HG03108 (cell line): ENCODE results near the gene FLOT1.

Experiments
- ATAC-seq: cut with Tn5 transposase; IDR thresholded peaks from one replicate; pipeline ENCODE4 v1.9.1; 2021; ENCODE audit warnings: moderate library complexity; ENCODE audit not compliant: unreplicated experiment

FLOT1 gene

GRCh38 chr6:30742316-30743098, at the start of gene FLOT1:
Gene FLOT1 (minus strand): TSS chr6:30742687. CDS start chr6:30742189, 498 bp downstream.
- ATAC-seq: peak; percentile 74

DNA sequence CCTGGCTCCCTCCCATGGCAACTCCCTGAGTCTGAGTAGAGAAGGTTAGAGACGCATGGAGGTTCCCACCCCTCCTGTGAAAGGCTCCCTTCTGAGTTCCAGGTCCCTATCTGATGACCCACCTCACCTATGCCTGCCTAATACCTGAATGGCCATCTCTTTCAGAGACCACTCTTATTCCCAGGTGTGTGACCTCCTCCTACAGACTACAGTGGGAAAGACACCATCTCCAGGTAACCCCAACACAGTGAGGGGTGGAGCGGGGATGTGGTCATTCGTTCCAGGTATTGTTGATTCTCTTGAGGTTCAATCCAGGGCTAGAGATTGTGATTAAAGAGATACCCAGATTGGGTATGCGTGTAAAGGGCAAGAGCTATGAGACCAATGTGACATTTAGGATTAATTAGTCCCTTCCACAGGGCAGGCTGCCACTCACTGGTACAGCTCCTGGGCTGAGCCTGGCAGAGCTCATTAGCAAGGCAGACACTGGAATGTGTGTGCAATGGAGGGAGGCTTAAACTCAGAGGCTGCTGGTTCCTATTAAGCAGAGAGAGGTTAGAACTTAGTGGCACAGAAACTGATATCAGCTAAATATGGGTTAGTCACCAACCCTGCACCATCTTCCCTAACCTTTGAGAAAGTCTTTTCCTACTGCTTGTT, 48.4 kb upstream of the FLOT1 start:
- ATAC-seq: no peak

DNA sequence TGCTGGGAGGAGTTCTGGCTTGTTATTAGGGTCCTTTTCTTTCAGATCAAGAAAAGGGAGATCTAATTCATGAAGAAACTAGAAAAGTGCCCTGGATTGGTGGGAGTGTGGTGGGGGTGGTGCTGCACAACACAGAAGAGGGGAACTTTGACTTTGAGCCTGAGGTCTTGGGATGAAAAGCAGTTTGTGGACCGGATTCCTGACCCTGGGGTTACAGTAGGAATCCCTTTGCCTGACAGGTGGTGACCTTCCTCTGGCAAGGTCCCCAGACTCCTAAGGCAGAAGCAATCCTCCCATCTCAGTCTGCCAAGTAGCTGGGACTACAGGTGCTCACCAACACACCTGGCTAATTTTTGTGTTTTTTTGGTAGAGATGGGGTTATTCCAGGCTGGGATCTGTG, 47.1 kb upstream of the FLOT1 start:
- ATAC-seq: no peak

DNA sequence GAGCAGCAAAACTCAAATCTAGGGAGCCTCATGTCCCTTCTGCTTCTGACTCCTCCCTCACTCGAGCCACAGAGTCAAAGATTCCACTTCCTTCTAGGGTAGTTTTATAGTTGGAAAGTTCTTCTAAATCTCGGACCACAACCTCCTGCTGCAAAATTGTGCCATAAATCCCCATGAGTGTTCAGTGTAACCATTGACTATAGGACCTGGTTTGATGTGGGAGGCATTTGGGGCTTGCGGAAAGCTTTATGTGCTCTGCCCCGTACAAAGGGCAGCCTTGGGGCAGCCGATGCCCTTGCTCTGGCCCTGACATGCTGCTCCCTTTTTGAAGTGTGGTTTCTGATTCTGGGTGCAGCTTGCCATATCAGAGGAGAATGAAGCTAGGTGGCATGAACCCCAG, 45.5 kb upstream of the FLOT1 start:
- no peak for ATAC-seq

GRCh38 chr6:30782425-30783014, 40.0 kb upstream of the FLOT1 start:
- ATAC-seq: no peak

- ATAC-seq: no peak
Observed at GRCh38 chr6:30781743-30782424, 39.4 kb upstream of the FLOT1 start.

GRCh38 chr6:30781395-30781742, 38.9 kb upstream of the FLOT1 start:
- no peak for ATAC-seq

GRCh38 chr6:30780642-30780920, 38.1 kb upstream of the FLOT1 start:
- no peak for ATAC-seq

GRCh38 chr6:30779850-30780641, 37.6 kb upstream of the FLOT1 start:
- no peak for ATAC-seq

- no peak for ATAC-seq
Observed at GRCh38 chr6:30778001-30778635, 35.6 kb upstream of the FLOT1 start.

- no peak for ATAC-seq
Observed at GRCh38 chr6:30777155-30777485, 34.6 kb upstream of the FLOT1 start.

GRCh38 chr6:30776390-30777154, 34.1 kb upstream of the FLOT1 start:
- no peak for ATAC-seq

DNA sequence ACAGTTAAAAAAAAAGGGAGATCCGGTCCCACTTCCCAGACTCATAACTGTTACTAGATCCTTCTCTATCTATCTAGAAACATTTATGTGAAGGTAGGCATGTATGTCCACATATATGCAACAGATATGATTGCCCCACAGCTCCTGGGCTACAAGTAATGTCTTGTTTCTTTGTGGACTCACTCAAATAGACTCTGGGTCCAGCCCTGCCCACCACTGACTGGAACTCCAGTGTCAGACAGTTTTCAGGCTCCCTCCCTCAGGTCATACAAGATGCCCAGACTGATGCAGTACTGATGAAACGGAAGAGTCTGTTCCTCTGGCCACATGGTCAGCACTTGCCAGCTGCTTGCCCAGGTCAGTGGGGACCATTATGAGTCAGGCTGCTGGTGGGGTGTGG, 32.6 kb upstream of the FLOT1 start:
- ATAC-seq: no peak

DNA sequence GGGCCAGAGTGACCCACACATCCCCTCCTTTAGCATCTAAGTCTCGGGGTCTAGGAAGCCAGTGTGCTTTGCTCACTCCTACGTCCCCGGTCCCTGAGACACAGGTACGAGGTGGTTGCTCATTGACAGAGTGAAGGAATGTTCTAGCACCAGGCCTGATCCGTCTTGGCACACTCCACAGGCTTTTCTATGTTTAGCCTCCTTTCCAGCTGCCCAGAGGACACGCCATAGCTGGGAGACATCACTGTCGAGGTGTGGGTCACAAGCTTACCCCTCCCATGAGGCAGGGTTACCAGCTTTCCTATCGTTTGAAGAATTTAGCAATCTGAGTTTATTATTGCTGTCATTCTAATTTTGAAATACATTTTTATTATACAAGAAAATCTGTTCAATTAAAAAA, 32.2 kb upstream of the FLOT1 start:
- ATAC-seq: no peak

DNA sequence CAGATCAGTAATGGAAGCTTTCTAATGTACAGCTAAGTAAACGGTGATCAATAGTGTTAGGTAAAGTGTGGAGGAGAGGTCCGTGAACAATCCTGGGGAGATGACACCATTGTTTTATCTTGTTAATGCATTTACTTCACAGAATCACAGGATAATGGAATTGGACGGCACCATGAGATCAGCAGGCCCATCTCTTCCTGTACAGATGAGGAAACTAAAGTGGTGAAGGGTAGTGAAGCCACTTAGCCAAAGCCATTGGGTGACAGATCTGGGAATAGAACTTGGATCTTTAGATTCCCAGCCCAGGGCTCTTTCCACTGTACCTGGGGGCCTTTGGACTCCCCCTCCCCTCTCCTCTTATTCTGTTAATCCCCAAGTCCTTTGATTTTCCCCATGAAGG, 28.1 kb upstream of the FLOT1 start:
- ATAC-seq: no peak

DNA sequence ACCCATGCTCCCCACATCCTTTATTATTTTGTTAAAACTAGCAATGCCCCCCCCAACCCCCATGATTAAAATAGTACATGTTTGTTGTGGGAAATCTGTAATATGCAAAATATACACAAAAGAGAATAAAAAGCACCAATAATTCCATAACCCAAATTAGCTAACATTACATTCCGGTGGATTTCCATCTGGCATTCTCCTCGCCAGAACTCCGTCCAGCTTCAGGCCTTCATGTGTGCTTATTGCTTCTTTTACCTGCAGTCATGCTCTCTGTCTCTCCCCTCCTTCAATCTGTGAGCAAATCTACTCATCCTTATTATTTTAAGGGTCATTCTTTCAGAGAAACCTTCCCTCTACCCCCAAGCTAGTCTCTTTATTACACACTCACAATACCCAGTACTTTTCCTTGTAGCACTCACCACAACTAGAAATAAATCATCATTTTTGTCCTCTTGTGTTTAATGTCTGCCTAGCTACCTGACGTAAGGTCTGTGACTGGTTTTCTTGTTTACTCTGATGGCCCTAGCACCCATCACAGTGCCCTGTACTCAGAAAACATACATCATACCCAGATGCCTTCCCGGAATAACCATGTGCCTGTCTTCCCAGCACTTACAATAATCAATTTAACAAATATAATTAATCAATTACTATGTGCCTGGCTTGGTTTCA, 27.5 kb upstream of the FLOT1 start:
- no peak for ATAC-seq

- ATAC-seq: no peak
Observed at GRCh38 chr6:30769088-30769852, 26.8 kb upstream of the FLOT1 start.

- no peak for ATAC-seq
Observed at GRCh38 chr6:30768634-30769087, 26.2 kb upstream of the FLOT1 start.

- no peak for ATAC-seq
Observed at GRCh38 chr6:30767944-30768301, 25.4 kb upstream of the FLOT1 start.
